ENCODE results near the gene ADAP1. TPM values are rescaled to one million over a fixed set of nuclear protein-coding genes. Genes with fewer than 3 reads are reported as not detected.

ADAP1 gene
- total and polyA plus RNA-seq, 8 donors = 10.9 to 41.2 (median 14.4) TPM

GRCh38 chr7:880450-880849 lies 74.0 kb downstream of the ADAP1 start:
- intact Hi-C loops (cut with DNase I) = no loop called here
- H3K4me1 ChIP-seq = peaks cover 37 to 54% (median 42%) of the 10 kb centered on the region in 3 donors

GRCh38 chr7:879706-880105 lies 74.8 kb downstream of the ADAP1 start:
- Histone ChIP-seq H3K4me3 (no peak overlapping the region), H3K36me3 (no peaks in the 10 kb centered on the region), H3K4me1 (peaks cover 35 to 47% (median 42%) of the 10 kb centered on the region in 3 donors), H3K27me3 (no peaks in the 10 kb centered on the region), H3K9me3 (no peaks in the 10 kb centered on the region), H3K27ac (no peak overlapping the region)
- WGBS, 2 donors = 62 to 64% methylated on average over 14 of the region's 14 CpGs
- DNase-seq (peak in 4 of 6 donors; percentile 9 to 39 (median 15)), ATAC-seq (no peak), FAIRE-seq (no peak)
- no peak for TF ChIP-seq CTCF (IDR thresholded peaks at IDR 0.05)
- intact Hi-C loops (cut with DNase I) = no loop called here

More at GRCh38 chr7:880450-880849, 74.0 kb downstream of the ADAP1 start:
- H3K27ac ChIP-seq = no peak overlapping the region
- H3K27me3 ChIP-seq = no peaks in the 10 kb centered on the region
- DNase-seq (peak in 4 of 6 donors; percentile 13 to 54 (median 36)), FAIRE-seq (no peak), ATAC-seq (no peak)
- 77 to 82% methylated on average over 15 of the region's 15 CpGs for WGBS, 2 donors
- H3K9me3 ChIP-seq = no peaks in the 10 kb centered on the region
- no peak for TF ChIP-seq CTCF (IDR thresholded peaks at IDR 0.05)
- no peak overlapping the region for H3K4me3 ChIP-seq
- no peaks in the 10 kb centered on the region for H3K36me3 ChIP-seq

GRCh38 chr7:879093-879492 lies 75.4 kb downstream of the ADAP1 start:
- Histone ChIP-seq H3K27me3 (no peaks in the 10 kb centered on the region), H3K4me1 (peaks cover 33 to 43% (median 42%) of the 10 kb centered on the region in 3 donors), H3K27ac (no peak overlapping the region), H3K36me3 (no peaks in the 10 kb centered on the region), H3K4me3 (peak overlapping the region in 1 of 4 donors; percentile 80), H3K9me3 (no peaks in the 10 kb centered on the region)
- FAIRE-seq (no peak), DNase-seq (peak in 5 of 6 donors; percentile 64 to 80 (median 70)), ATAC-seq (peak in 2 of 4 donors; percentile 11 to 14)
- whole genome bisulfite sequencing, 2 donors = 36 to 39% methylated on average over 15 of the region's 15 CpGs
- no peak for TF ChIP-seq CTCF (IDR thresholded peaks at IDR 0.05)
- intact Hi-C loops (cut with DNase I) = no loop called here

DNA sequence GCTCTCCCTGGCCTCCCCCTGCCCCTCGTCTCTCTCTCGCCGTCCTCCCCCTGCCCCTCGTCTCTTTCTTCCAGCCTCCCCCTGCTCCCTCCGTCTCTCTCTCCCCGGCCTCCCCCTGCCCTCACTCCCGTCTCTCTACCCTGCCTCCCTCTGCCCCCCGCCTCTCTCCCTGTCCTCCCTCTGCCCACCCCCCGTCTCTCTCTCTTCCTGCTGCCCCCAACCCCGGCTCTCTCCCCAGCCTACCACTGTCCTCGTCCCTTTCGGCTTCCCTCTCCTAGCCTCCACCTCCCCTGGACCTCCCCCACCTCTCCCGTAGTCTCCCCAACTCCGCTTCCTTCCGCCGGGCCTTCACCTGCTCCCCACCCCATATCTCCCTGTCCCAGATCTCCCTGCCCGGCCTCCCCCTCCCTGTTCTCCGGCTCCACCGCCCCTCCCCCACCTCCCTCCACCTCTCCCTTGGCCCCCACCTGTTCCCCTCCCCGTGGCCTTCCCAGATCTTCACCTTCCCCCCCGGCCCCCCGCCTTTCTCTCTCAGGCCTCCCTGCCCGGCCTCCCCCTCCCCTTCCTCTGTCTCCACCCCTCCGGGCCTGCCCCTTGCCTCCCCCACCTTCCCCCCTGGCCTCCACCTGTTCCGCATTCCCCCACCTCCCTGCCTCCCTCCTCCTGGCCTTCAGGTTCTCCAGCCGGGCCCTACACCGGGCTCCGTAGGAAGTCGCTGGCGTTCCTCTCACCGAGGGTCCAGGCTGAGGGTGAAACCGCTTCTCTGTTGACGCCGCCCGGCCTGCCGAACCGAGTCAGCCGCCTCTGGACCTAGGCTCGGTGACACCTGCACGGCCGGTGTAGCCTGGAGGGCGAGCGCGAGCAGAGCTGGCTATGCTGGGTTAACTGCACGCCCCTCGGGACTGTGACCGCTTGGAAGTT lies 76.9 kb downstream of the ADAP1 start:
- peak overlapping the region; percentile 73 to 80 (median 80) for H3K27ac ChIP-seq

More for the DNA sequence above, 76.9 kb downstream of the ADAP1 start:
- no peak for FAIRE-seq
- no peak for TF ChIP-seq CTCF (IDR thresholded peaks at IDR 0.05)
- Histone ChIP-seq H3K4me1 (peaks cover 20 to 43% (median 35%) of the 10 kb centered on the region in 3 donors), H3K27me3 (no peaks in the 10 kb centered on the region), H3K4me3 (peak overlapping the region; percentile 71 to 82 (median 78)), H3K9me3 (no peaks in the 10 kb centered on the region), H3K36me3 (peaks cover 0 to 1% (median 0%) of the 10 kb centered on the region in 3 donors)
- intact Hi-C loops (cut with DNase I) = no loop called here
- ATAC-seq = peak; percentile 3 to 27 (median 15)
- 5 to 8% methylated on average over 43 to 47 of the region's 47 CpGs for WGBS, 2 donors
- DNase-seq = peak in 5 of 6 donors; percentile 59 to 89 (median 77)
